A549 (cell line): ENCODE measurements around the gene SHOC2. TPM values are rescaled to one million over a fixed set of nuclear protein-coding genes. Genes with fewer than 3 reads are reported as not detected.

Experiments
- BHLHE40 ChIP-seq: IDR thresholded peaks from 2 replicates; pipeline ENCODE4 v1.6.1; 2012; ENCODE audit warnings: low read depth, low read length, inconsistent platforms
- CHD2 ChIP-seq: fragments of 150-350 bp; IDR thresholded peaks from 2 replicates; pipeline ENCODE4 v1.6.1; 2014; ENCODE audit warnings: low read length; ENCODE audit not compliant: partially characterized antibody
- EP300 ChIP-seq, 2 experiments: fragments of >200 bp; sonication (Bioruptor Twin); formaldehyde crosslinking; IDR thresholded peaks; 2 replicates in 1 of 2; 3 replicates in 1 of 2; pipeline ENCODE4 v1.6.1; 2016 to 2017
- ESRRA ChIP-seq: fragments of 150-350 bp; IDR thresholded peaks from 2 replicates; pipeline ENCODE4 v1.6.1; 2014; ENCODE audit warnings: mild to moderate bottlenecking, low read length, borderline replicate concordance
- FOSL2 ChIP-seq, 2 experiments: fragments of 450-650 bp in 1 of 2; fragments of >200 bp in 1 of 2; sonication (Bioruptor Twin) in 1 of 2; formaldehyde crosslinking; IDR thresholded peaks; 2 replicates each; pipeline versions ENCODE4 v1.5.0 to v1.6.1; 2016 to 2020; ENCODE audit warnings: mild to moderate bottlenecking in 1 of 2, moderate library complexity in 1 of 2
- FOXS1 ChIP-seq: fragments of 250-450 bp; sonication (Bioruptor Pico); IDR thresholded peaks from 2 replicates; pipeline ENCODE4 v1.5.0; 2020; ENCODE audit warnings: mild to moderate bottlenecking, moderate library complexity
- HEYL ChIP-seq: fragments of 250-450 bp; sonication (Bioruptor Pico); IDR thresholded peaks from 2 replicates; pipeline ENCODE4 v1.8.0; 2021; ENCODE audit warnings: mild to moderate bottlenecking, moderate library complexity
- KDM5A ChIP-seq: fragments of 200-600 bp; sonication (generic); IDR thresholded peaks from 2 replicates; pipeline ENCODE4 v1.6.1; 2016; ENCODE audit warnings: antibody characterized with exemption, mild to moderate bottlenecking
- MAFK ChIP-seq: fragments of 450-650 bp; IDR thresholded peaks from 2 replicates; pipeline ENCODE4 v1.6.1; 2014; ENCODE audit not compliant: partially characterized antibody
- NFE2L2 ChIP-seq: fragments of 150-350 bp; conservative IDR thresholded peaks from 2 replicates; pipeline ENCODE4 v1.6.1; 2014; ENCODE audit warnings: low read length
- NPAS2 ChIP-seq: fragments of 250-450 bp; sonication (Bioruptor Pico); IDR thresholded peaks from 2 replicates; pipeline ENCODE4 v1.8.0; 2022; ENCODE audit warnings: mild to moderate bottlenecking, moderate library complexity, borderline replicate concordance
- PHF8 ChIP-seq: fragments of 200-600 bp; sonication (generic); IDR thresholded peaks from 2 replicates; pipeline ENCODE4 v1.6.1; 2016; ENCODE audit warnings: low read depth, mild to moderate bottlenecking, antibody characterized with exemption, moderate library complexity, borderline replicate concordance
- POLR2AphosphoS2 ChIP-seq: conservative IDR thresholded peaks from 2 replicates; pipeline ENCODE4 v1.6.1; 2012; ENCODE audit warnings: low read length, improper control_type of control experiment, inconsistent platforms
- RARB ChIP-seq: fragments of 250-450 bp; sonication (Bioruptor Pico); IDR thresholded peaks from 2 replicates; pipeline ENCODE4 v1.8.0; 2021; ENCODE audit warnings: mild to moderate bottlenecking, moderate library complexity
- RCOR1 ChIP-seq: fragments of 150-350 bp; IDR thresholded peaks from 2 replicates; pipeline ENCODE4 v1.6.1; 2014; ENCODE audit warnings: antibody characterized with exemption, low read length, low read depth
- SREBF2 ChIP-seq: fragments of 450-650 bp; IDR thresholded peaks from 2 replicates; pipeline ENCODE4 v1.6.1; 2014; ENCODE audit warnings: mild to moderate bottlenecking, moderate library complexity
- TFCP2L1 ChIP-seq: fragments of 250-450 bp; sonication (Bioruptor Pico); IDR thresholded peaks from 2 replicates; pipeline ENCODE4 v1.5.0; 2021; ENCODE audit warnings: mild to moderate bottlenecking
- TP53 ChIP-seq: fragments of 250-450 bp; sonication (Bioruptor Pico); IDR thresholded peaks from 2 replicates; pipeline ENCODE4 v1.5.0; 2021; ENCODE audit warnings: mild to moderate bottlenecking, moderate library complexity
- ZC3H11A ChIP-seq: fragments of 450-650 bp; IDR thresholded peaks from 2 replicates; pipeline ENCODE4 v1.6.1; 2014; ENCODE audit warnings: antibody characterized with exemption, mild to moderate bottlenecking
- ZNF302 ChIP-seq: fragments of 250-450 bp; sonication (Bioruptor Pico); IDR thresholded peaks from 2 replicates; pipeline ENCODE4 v1.9.0; 2021; ENCODE audit warnings: inconsistent platforms, mild to moderate bottlenecking, moderate library complexity
- ZSCAN20 ChIP-seq: fragments of 250-450 bp; sonication (Bioruptor Pico); IDR thresholded peaks from 2 replicates; pipeline ENCODE4 v1.8.0; 2022; ENCODE audit warnings: mild to moderate bottlenecking, moderate library complexity
- polyA plus RNA-seq, 4 experiments: library from polyadenylated mRNA; depleted of rRNA in 3 of 4; stranded (reverse); fragments of >200 nt; fragmentation: RNase III in 1 of 4; extraction: RNeasy Plus Mini Kit Qiagen cat#74134 plus additional on column Dnase treatment in 1 of 4; gene quantifications; 2 replicates in 3 of 4; 3 replicates in 1 of 4; pipeline ENCODE4 v1.2.3, GENCODE V29; 2011 to 2017
- TF ChIP-seq, protein P1 (sequence below): fragments of 250-450 bp; sonication (Bioruptor Pico); IDR thresholded peaks from 2 replicates; pipeline ENCODE4 v1.5.0; 2020; ENCODE audit warnings: low read depth, mild to moderate bottlenecking, moderate library complexity
- TF ChIP-seq, protein P2 (sequence below): fragments of 450-650 bp; IDR thresholded peaks from 2 replicates; pipeline ENCODE4 v1.6.1; 2014; ENCODE audit warnings: antibody characterized with exemption
- TF ChIP-seq, protein P3 (sequence below): IDR thresholded peaks from 2 replicates; pipeline ENCODE4 v1.6.1; 2012; ENCODE audit warnings: low read depth, borderline replicate concordance
- TF ChIP-seq, protein P4 (sequence below): IDR thresholded peaks from 2 replicates; pipeline ENCODE4 v1.6.1; 2012
- TF ChIP-seq, protein P5 (sequence below): fragments of >200 bp; sonication (Bioruptor Twin); formaldehyde crosslinking; IDR thresholded peaks from 3 replicates; pipeline ENCODE4 v1.5.1; 2016

Gene SHOC2
- polyA plus RNA-seq, 2 of the 4 experiments (the other 2 are of a cell fraction), result 20.5 to 32.1 TPM

DNA sequence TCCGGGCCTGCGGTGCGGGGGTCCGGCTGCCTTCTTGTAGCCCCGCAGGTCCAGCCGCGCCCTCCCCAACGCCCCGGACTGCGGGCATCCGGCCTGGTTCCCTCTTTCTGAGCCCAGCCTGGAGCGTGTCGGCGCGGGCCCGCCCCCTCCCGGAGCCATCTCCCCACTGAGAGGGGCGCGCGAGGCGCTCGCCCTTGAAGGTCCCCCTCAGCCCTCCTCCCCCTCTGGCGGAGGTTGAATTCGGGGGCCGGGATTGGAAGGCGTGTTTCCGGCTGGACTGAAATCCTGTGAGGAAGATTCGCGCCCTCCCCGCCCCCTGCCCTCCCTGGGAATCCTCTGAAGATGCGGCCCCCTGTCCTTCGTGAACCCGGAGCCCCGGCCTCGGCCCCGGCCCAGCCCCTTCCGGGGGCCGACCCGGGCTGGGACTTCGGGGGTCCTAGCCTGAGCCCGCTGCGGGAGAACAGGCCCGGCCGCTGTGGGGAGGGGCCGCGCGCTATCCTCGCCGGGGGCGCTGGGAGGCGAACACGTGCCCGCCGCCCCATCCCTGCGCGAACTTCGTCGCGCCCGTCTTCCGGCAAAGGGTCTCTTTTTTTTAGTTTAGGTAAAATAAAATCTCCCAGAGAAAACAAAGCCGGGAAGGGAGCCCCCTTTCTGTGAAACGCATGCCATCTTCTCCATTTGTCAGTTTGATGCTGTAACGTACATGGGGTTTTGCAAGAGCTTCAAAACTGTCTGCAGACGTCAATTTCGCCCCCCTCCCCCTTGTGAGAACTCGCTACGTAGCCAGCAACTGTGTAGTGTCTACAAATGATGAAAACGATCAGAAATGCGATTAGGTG is 47.0 kb upstream of the SHOC2 start (continued):
- TF ChIP-seq, protein P1, sequence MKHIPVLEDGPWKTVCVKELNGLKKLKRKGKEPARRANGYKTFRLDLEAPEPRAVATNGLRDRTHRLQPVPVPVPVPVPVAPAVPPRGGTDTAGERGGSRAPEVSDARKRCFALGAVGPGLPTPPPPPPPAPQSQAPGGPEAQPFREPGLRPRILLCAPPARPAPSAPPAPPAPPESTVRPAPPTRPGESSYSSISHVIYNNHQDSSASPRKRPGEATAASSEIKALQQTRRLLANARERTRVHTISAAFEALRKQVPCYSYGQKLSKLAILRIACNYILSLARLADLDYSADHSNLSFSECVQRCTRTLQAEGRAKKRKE (CRISPR knock-in tag), result peak; percentile 42; the same call in 1 of the 2 replicates
- TF ChIP-seq, protein P2, sequence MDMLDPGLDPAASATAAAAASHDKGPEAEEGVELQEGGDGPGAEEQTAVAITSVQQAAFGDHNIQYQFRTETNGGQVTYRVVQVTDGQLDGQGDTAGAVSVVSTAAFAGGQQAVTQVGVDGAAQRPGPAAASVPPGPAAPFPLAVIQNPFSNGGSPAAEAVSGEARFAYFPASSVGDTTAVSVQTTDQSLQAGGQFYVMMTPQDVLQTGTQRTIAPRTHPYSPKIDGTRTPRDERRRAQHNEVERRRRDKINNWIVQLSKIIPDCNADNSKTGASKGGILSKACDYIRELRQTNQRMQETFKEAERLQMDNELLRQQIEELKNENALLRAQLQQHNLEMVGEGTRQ, result no peak
- TF ChIP-seq POLR2AphosphoS2, result no peak
- no peak for TF ChIP-seq FOSL2 (IDR thresholded peaks at IDR 0.05)
- no peak for TF ChIP-seq FOSL2 (CRISPR knock-in tag; IDR thresholded peaks at IDR 0.05)
- TF ChIP-seq NPAS2 (CRISPR knock-in tag), result no peak
- TF ChIP-seq ZNF302 (CRISPR knock-in tag), result no peak
- TF ChIP-seq KDM5A, result no peak
- peak; percentile 15; the same call in 1 of the 2 replicates for TF ChIP-seq PHF8
- TF ChIP-seq FOXS1 (CRISPR knock-in tag), result no peak
- no peak for TF ChIP-seq CHD2
- no peak for TF ChIP-seq ESRRA
- no peak for TF ChIP-seq RCOR1
- TF ChIP-seq ZSCAN20 (CRISPR knock-in tag), result no peak
- peak in 1 of 2 experiments; percentile 20; a peak in 1 of 5 replicates for TF ChIP-seq EP300 (IDR thresholded peaks at IDR 0.05)
- no peak for TF ChIP-seq MAFK
- no peak for TF ChIP-seq SREBF2
- TF ChIP-seq, protein P3, sequence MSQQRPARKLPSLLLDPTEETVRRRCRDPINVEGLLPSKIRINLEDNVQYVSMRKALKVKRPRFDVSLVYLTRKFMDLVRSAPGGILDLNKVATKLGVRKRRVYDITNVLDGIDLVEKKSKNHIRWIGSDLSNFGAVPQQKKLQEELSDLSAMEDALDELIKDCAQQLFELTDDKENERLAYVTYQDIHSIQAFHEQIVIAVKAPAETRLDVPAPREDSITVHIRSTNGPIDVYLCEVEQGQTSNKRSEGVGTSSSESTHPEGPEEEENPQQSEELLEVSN, result peak; percentile 85
- TF ChIP-seq RARB (CRISPR knock-in tag), result no peak
- TF ChIP-seq, protein P4, sequence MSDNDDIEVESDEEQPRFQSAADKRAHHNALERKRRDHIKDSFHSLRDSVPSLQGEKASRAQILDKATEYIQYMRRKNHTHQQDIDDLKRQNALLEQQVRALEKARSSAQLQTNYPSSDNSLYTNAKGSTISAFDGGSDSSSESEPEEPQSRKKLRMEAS, result peak; percentile 91
- TF ChIP-seq TFCP2L1 (CRISPR knock-in tag), result no peak
- TF ChIP-seq BHLHE40, result no peak
- no peak for TF ChIP-seq NFE2L2
- TF ChIP-seq, protein P5, sequence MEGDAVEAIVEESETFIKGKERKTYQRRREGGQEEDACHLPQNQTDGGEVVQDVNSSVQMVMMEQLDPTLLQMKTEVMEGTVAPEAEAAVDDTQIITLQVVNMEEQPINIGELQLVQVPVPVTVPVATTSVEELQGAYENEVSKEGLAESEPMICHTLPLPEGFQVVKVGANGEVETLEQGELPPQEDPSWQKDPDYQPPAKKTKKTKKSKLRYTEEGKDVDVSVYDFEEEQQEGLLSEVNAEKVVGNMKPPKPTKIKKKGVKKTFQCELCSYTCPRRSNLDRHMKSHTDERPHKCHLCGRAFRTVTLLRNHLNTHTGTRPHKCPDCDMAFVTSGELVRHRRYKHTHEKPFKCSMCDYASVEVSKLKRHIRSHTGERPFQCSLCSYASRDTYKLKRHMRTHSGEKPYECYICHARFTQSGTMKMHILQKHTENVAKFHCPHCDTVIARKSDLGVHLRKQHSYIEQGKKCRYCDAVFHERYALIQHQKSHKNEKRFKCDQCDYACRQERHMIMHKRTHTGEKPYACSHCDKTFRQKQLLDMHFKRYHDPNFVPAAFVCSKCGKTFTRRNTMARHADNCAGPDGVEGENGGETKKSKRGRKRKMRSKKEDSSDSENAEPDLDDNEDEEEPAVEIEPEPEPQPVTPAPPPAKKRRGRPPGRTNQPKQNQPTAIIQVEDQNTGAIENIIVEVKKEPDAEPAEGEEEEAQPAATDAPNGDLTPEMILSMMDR, result peak; percentile 15; the same call in 1 of the 3 replicates
- TF ChIP-seq HEYL (CRISPR knock-in tag), result no peak
- peak; percentile 20; the same call in 1 of the 2 replicates for TF ChIP-seq TP53 (CRISPR knock-in tag)
- TF ChIP-seq ZC3H11A, result no peak
